ENCODE measurements around the gene LASP1. TPM values are rescaled to one million over a fixed set of nuclear protein-coding genes. Genes with fewer than 3 reads are reported as not detected.

LASP1 gene
- polyA plus RNA-seq, 1 experiment: 321 TPM

DNA sequence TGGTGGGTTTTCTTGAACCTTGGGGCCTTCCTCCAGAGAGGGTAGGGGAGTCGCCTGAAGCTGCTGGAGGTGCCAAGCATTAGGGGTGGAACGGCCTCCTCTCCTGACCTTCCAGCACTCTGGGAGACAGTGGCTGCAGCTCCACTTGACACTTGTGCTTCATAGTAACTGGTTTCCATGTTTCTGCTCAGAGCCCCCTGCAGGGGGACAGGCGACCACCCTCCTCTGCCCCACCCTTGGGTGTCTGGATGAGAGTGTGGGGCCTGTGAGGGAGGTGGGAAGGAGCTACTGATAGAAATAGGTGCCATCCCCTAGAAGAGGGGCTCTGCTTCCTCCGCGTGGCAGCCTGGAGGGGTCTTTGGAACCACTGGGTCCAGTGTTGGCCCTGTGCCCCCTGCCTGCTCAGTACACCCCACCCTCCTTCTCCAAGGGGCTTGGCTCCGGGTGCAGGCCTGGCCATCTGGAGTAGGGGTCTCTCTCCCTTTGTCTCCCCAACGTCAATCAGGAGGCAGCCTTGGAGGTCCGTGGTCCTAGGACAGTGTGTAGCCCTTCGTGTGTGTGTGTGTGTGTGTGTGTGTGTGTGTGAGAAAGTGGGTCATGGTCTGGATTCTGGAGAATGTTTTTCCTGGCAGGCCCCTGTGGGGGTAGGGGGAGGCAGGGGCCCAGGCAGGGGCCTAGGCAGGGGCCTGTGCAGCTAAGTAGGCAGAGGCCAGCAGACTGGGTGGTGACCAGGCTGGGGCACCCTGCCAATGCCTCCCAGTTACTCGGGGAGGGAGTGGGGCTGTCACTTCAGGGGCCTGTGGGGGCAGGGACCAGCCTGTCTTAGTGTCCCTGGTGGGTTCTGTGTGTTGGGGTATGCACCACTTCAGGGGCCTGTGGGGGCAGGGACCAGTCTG lies 4.9 kb downstream of the LASP1 start:
- POLR2A ChIA-PET: no interaction called here
- Histone ChIP-seq H3K4me3 (ENCODE audit: low read depth, low read length) (peak overlapping the region; percentile 23), H3K36me3 (ENCODE audit: control insufficient read depth, insufficient read depth, low read length) (peaks cover 12% of the 10 kb centered on the region), H3K27me3 (ENCODE audit: control insufficient read depth, insufficient read depth, low read length) (no peaks in the 10 kb centered on the region)
- CTCF ChIA-PET: interaction anchor here (1.0 kb wide), 1 partner anchor 37 kb away, joined by 3 read pairs; no protein-coding TSS in a partner anchor
- TF ChIP-seq, protein P1, sequence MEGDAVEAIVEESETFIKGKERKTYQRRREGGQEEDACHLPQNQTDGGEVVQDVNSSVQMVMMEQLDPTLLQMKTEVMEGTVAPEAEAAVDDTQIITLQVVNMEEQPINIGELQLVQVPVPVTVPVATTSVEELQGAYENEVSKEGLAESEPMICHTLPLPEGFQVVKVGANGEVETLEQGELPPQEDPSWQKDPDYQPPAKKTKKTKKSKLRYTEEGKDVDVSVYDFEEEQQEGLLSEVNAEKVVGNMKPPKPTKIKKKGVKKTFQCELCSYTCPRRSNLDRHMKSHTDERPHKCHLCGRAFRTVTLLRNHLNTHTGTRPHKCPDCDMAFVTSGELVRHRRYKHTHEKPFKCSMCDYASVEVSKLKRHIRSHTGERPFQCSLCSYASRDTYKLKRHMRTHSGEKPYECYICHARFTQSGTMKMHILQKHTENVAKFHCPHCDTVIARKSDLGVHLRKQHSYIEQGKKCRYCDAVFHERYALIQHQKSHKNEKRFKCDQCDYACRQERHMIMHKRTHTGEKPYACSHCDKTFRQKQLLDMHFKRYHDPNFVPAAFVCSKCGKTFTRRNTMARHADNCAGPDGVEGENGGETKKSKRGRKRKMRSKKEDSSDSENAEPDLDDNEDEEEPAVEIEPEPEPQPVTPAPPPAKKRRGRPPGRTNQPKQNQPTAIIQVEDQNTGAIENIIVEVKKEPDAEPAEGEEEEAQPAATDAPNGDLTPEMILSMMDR (IDR thresholded peaks at IDR 0.05; ENCODE audit: insufficient read depth, low read depth, low read length): no peak
- DNase-seq (ENCODE audit: low read depth): no peak

DNA sequence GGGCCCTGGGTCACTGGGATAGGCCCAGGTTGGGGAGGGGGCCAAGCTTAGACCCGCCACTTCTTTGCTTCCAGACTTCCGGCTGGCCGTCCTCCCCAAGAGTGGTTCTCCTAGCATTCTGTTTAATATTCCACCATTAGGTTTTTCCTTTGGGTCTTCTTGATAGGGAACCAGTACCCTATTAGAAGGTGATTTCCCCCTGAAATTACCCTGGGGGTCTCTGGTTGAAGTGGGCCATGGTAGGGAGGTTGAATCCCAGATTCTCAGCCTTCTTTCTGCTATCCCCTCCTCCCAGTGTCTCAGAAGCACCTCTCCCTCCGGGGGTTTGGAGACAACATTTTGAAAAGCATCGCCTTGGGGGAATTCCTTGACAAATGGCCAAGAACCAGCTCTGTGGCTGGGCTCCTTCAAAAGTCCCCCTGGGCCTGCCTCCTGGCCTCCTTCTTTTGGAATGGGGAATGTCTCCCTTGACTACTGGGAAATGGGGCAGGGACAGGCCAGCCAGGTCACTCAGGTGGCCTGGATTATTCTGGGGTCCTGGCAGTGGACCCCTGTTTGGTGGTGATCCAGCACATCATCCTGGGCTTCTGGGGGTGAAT lies 5.7 kb downstream of the LASP1 start:
- no peak overlapping the region for H3K4me3 ChIP-seq (ENCODE audit: low read depth, low read length)
- peaks cover 16% of the 10 kb centered on the region for H3K36me3 ChIP-seq (ENCODE audit: control insufficient read depth, insufficient read depth, low read length)
- ChIA-PET POLR2A (no interaction called here), CTCF (interaction anchor here (1.0 kb wide), 1 partner anchor 36 kb away, joined by 3 read pairs; no protein-coding TSS in a partner anchor)
- no peak for DNase-seq (ENCODE audit: low read depth)
- TF ChIP-seq, protein P1 (IDR thresholded peaks at IDR 0.05; ENCODE audit: insufficient read depth, low read depth, low read length): no peak
- no peaks in the 10 kb centered on the region for H3K27me3 ChIP-seq (ENCODE audit: control insufficient read depth, insufficient read depth, low read length)

DNA sequence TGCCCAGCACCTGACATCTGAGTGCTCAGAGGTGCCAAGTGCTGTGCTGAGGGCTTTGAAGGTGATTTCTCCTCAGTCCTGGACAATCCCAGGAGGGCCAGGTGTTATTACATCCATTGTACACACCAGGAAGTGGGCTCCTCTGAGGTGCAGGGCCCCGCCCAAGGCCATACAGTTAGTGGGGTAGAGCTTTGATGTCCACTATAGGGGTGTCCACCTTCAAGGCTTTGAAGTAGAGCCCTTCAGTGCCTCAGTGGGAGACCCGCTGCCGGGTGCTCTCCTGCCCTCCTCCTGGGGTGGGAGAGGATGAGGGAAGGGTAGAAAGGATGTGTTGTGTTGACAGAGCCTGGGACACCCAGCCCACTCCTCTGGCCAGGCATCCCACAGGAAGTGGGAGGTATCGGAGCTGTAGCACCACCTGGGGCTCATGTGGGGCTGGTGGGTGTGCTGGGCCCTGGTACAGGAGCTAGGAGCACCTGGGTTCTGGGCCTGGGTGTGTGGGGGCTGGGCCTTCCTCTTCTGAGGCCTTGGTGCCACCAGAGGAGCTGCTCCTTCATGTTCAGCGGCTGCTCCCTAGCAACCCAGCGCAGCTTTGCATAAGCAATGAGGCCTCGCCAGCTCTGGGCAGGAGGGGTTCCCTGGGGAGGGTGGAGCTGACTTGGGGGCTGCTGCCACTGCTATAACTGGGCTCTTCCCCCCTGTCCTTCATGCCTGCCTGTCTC lies 7.4 kb downstream of the LASP1 start:
- ChIA-PET CTCF (interaction anchor here (1.1 to 1.3 kb wide), 2 partner anchors 24 to 276 kb away, joined by 3 read pairs; partner anchors contain the start of gene RPL23), POLR2A (no interaction called here)
- TF ChIP-seq, protein P1 (IDR thresholded peaks at IDR 0.05; ENCODE audit: insufficient read depth, low read depth, low read length): no peak
- Histone ChIP-seq H3K27me3 (ENCODE audit: control insufficient read depth, insufficient read depth, low read length) (no peaks in the 10 kb centered on the region), H3K4me3 (ENCODE audit: low read depth, low read length) (no peak overlapping the region), H3K36me3 (ENCODE audit: control insufficient read depth, insufficient read depth, low read length) (peaks cover 24% of the 10 kb centered on the region)
- no peak for DNase-seq (ENCODE audit: low read depth)

DNA sequence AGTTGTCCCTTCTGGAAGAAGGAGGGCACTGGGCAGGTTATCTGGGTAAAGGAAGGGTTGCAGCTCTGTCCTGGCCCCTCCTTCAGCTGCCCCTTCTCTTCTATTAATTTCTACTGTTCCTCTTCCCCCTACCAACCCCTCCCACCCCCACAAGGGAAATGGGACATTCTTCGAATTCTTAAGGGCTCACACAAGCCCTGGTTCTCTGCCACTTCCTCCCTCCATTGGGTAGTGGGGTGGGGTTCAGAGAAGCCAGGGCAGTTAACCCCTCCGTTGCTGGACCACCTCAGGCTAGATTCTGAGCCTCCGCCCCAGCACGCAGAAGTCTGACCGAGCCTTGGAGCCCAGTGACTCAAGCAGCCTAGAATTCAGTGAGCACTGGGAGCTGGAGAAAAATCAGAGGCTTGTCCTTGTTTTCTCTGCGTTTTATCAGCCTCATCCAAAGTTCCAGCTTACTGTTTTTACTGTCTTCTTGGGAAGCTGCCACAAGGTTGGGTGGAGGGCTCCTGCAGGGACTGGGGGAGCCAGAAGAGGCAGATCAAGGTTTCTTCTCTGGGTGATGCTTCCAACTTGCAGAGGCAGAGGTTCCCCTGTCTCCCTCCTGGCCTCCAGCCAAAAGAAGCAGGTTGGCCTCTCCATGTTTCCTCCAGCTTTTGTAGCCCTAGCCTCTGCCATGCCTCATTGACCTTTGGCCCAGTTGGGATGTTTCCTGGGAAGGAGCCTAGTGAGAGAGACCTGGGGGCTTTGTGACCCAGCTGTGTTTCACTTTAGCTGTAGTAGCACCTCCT lies 10.2 kb downstream of the LASP1 start:
- ChIA-PET CTCF (no interaction called here), POLR2A (interaction anchor here (0.5 kb wide), 1 partner anchor 10 kb away, joined by 3 read pairs; the partner anchor contains the start of gene LASP1)
- Histone ChIP-seq H3K36me3 (ENCODE audit: control insufficient read depth, insufficient read depth, low read length) (peaks cover 32% of the 10 kb centered on the region), H3K4me3 (ENCODE audit: low read depth, low read length) (no peak overlapping the region), H3K27me3 (ENCODE audit: control insufficient read depth, insufficient read depth, low read length) (no peaks in the 10 kb centered on the region)
- peak; percentile 58 for DNase-seq (ENCODE audit: low read depth)
- TF ChIP-seq, protein P1 (IDR thresholded peaks at IDR 0.05; ENCODE audit: insufficient read depth, low read depth, low read length): no peak
